HEK293 (cell line): ENCODE data around the gene POLD2.

ENCODE experiments used
- CTCF ChIA-PET: fragments of 350-600 bp; formaldehyde crosslinking; extraction: SDS; loops from one replicate; lab custom pipeline; 2021; ENCODE audit warnings: antibody characterized with exemption; lab: Yijun Ruan, JAX
- POLR2A ChIA-PET: fragments of 300-600 bp; formaldehyde crosslinking; extraction: SDS; loops from one replicate; lab custom pipeline; 2020; ENCODE audit warnings: antibody characterized with exemption, inconsistent platforms; lab: Yijun Ruan, JAX
- H3K27ac ChIP-seq: fragments of 200-500 bp; sonication (Bioruptor generic); 2 replicates; pipeline ENCODE4 v1.5.1; 2014; ENCODE audit warnings: low read depth, low read length, control low read depth, inconsistent platforms; ENCODE audit errors: extremely low read depth
- H3K36me3 ChIP-seq, 2 experiments: fragments of 200-500 bp in 1 of 2; sonication (Bioruptor generic) in 1 of 2; 1 replicate in 1 of 2; 2 replicates in 1 of 2; pipeline ENCODE4 v1.5.1; 2014 to 2017; ENCODE audit warnings: inconsistent platforms in 2 of 2, low read length in 2 of 2; ENCODE audit not compliant: control insufficient read depth in 2 of 2, insufficient read depth in 1 of 2
- H3K4me1 ChIP-seq: fragments of 200-500 bp; sonication (Bioruptor generic); 2 replicates; pipeline ENCODE4 v1.5.1; 2014; ENCODE audit warnings: mild to moderate bottlenecking, low read length, inconsistent platforms; ENCODE audit not compliant: control insufficient read depth, insufficient read depth
- H3K4me3 ChIP-seq: 2 replicates; pipeline ENCODE4 v1.5.1; 2011; ENCODE audit warnings: low read depth, mild to moderate bottlenecking, control low read depth, low read length, moderate library complexity
- H3K9me3 ChIP-seq: fragments of 200-500 bp; sonication (Bioruptor generic); 2 replicates; pipeline ENCODE4 v1.5.1; 2014; ENCODE audit warnings: low read depth, low read length, inconsistent platforms; ENCODE audit not compliant: control insufficient read depth, insufficient read depth
- GLIS1 ChIP-seq: fragments of 450-650 bp; formaldehyde crosslinking; IDR thresholded peaks from 2 replicates; pipeline ENCODE4 v1.5.1; 2016; ENCODE audit warnings: missing biosample characterization, missing genetic modification characterization
- PRDM2 ChIP-seq: fragments of 450-650 bp; formaldehyde crosslinking; IDR thresholded peaks from 2 replicates; pipeline ENCODE4 v1.5.1; 2016; ENCODE audit warnings: missing biosample characterization, missing genetic modification characterization, borderline replicate concordance
- SP7 ChIP-seq: fragments of 450-650 bp; formaldehyde crosslinking; IDR thresholded peaks from 2 replicates; pipeline ENCODE4 v1.5.1; 2016; ENCODE audit warnings: missing biosample characterization, missing genetic modification characterization
- ZNF10 ChIP-seq: fragments of 450-650 bp; formaldehyde crosslinking; IDR thresholded peaks from 2 replicates; pipeline ENCODE4 v1.5.1; 2017; ENCODE audit warnings: missing biosample characterization, missing genetic modification characterization
- ZNF114 ChIP-seq: fragments of 450-650 bp; formaldehyde crosslinking; IDR thresholded peaks from 2 replicates; pipeline ENCODE4 v1.5.0; 2017; ENCODE audit warnings: missing biosample characterization, missing genetic modification characterization
- ZNF133 ChIP-seq: fragments of 450-650 bp; formaldehyde crosslinking; IDR thresholded peaks from 2 replicates; pipeline ENCODE4 v1.5.1; 2016; ENCODE audit warnings: missing biosample characterization, missing genetic modification characterization
- ZNF157 ChIP-seq: fragments of 450-650 bp; formaldehyde crosslinking; IDR thresholded peaks from 2 replicates; pipeline ENCODE4 v1.5.1; 2016; ENCODE audit warnings: missing biosample characterization, missing genetic modification characterization
- ZNF16 ChIP-seq: fragments of 450-650 bp; formaldehyde crosslinking; IDR thresholded peaks from 2 replicates; pipeline ENCODE4 v1.5.1; 2016; ENCODE audit warnings: low read depth, missing biosample characterization, missing genetic modification characterization
- ZNF19 ChIP-seq: fragments of 450-650 bp; formaldehyde crosslinking; IDR thresholded peaks from 2 replicates; pipeline ENCODE4; 2016; ENCODE audit warnings: missing biosample characterization, missing genetic modification characterization, low read depth
- ZNF2 ChIP-seq: fragments of 450-650 bp; formaldehyde crosslinking; IDR thresholded peaks from 2 replicates; pipeline ENCODE4 v1.5.1; 2016; ENCODE audit warnings: missing biosample characterization, missing genetic modification characterization
- ZNF214 ChIP-seq: fragments of 450-650 bp; formaldehyde crosslinking; IDR thresholded peaks from 2 replicates; pipeline ENCODE4 v1.5.1; 2017; ENCODE audit warnings: missing biosample characterization, mild to moderate bottlenecking, missing genetic modification characterization, borderline replicate concordance
- ZNF223 ChIP-seq: fragments of 450-650 bp; formaldehyde crosslinking; IDR thresholded peaks from 2 replicates; pipeline ENCODE4 v1.5.1; 2016; ENCODE audit warnings: missing biosample characterization, missing genetic modification characterization
- ZNF24 ChIP-seq: fragments of 450-650 bp; formaldehyde crosslinking; IDR thresholded peaks from 2 replicates; pipeline ENCODE4 v1.5.1; 2016; ENCODE audit warnings: missing biosample characterization, missing genetic modification characterization
- ZNF292 ChIP-seq: fragments of 450-650 bp; formaldehyde crosslinking; IDR thresholded peaks from 2 replicates; pipeline ENCODE4 v1.5.1; 2016; ENCODE audit warnings: low read depth, missing biosample characterization, missing genetic modification characterization, borderline replicate concordance
- ZNF624 ChIP-seq: fragments of 450-650 bp; formaldehyde crosslinking; IDR thresholded peaks from 2 replicates; pipeline ENCODE4 v1.5.1; 2017; ENCODE audit warnings: missing biosample characterization, missing genetic modification characterization
- ZNF626 ChIP-seq: fragments of 450-650 bp; sonication (Bioruptor Pico); formaldehyde crosslinking; IDR thresholded peaks from 2 replicates; pipeline ENCODE4 v1.5.1; 2018; ENCODE audit warnings: missing biosample characterization, missing genetic modification characterization, inconsistent platforms
- TF ChIP-seq, protein P1 (sequence below): fragments of 450-650 bp; formaldehyde crosslinking; optimal IDR thresholded peaks from 2 replicates; pipeline ENCODE3; 2016; ENCODE audit warnings: missing biosample characterization, mild to moderate bottlenecking, missing genetic modification characterization
- TF ChIP-seq, protein P2 (sequence below): sonication (generic); formaldehyde crosslinking; IDR thresholded peaks from 2 replicates; pipeline ENCODE4 v1.8.1; 2022; ENCODE audit warnings: mild to moderate bottlenecking, moderate library complexity, missing genetic modification reagents

Gene POLD2

DNA sequence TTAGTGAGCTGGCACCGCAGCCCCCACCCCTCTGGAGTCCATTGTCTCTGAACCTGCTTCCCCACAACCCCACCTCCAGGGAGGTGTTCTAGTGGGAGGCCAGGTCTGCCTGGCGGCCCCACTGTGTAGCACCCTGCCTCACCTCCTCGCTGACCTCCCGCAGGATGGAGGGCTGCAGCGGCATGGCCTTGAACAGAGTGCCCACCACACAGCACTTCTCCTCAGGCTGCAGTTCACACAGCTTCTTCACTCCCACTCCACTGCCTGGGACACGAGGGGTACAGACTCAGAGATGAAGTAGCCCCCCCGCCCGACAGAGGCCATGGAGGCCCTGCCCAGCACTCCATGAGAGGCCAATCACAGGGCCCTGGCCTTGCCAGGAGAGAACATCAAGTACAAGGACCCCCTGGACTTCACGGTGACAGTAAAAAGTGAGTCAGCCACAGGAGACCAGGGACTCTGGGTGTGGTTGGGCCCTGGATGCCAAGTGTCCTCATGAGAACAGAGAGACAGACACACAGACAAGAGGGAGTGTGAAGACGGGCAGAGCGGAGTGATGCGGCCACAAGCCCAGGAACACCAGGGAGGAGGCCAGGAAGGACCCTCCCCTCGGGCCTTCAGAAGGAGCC, 5.4 kb downstream of the POLD2 start:
- ChIA-PET POLR2A (no interaction called here), CTCF (no interaction called here)
- H3K4me3 ChIP-seq, result no peak overlapping the region
- no peaks in the 10 kb centered on the region for H3K9me3 ChIP-seq
- H3K27ac ChIP-seq, result no peak overlapping the region
- peaks cover 12 to 75% of the 10 kb centered on the region in 2 experiments for H3K36me3 ChIP-seq
- TF ChIP-seq ZNF114 (tag by site-specific recombination) (no peak), ZNF292 (tag by site-specific recombination) (no peak), GLIS1 (peak; percentile 69)
- H3K4me1 ChIP-seq, result no peaks in the 10 kb centered on the region

GRCh38 chr7:44116789-44117666, 6.3 kb downstream of the POLD2 start:
- Histone ChIP-seq H3K9me3 (no peaks in the 10 kb centered on the region), H3K27ac (no peak overlapping the region)
- TF ChIP-seq, protein P1, sequence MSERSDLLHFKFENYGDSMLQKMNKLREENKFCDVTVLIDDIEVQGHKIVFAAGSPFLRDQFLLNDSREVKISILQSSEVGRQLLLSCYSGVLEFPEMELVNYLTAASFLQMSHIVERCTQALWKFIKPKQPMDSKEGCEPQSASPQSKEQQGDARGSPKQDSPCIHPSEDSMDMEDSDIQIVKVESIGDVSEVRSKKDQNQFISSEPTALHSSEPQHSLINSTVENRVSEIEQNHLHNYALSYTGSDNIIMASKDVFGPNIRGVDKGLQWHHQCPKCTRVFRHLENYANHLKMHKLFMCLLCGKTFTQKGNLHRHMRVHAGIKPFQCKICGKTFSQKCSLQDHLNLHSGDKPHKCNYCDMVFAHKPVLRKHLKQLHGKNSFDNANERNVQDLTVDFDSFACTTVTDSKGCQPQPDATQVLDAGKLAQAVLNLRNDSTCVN (tag by site-specific recombination), result no peak
- TF ChIP-seq ZNF10 (tag by site-specific recombination) (no peak), SP7 (tag by site-specific recombination) (no peak), ZNF214 (tag by site-specific recombination) (no peak), ZNF223 (tag by site-specific recombination) (no peak), PRDM2 (tag by site-specific recombination) (no peak), ZNF24 (tag by site-specific recombination) (no peak), ZNF16 (no peak), ZNF624 (tag by site-specific recombination) (no peak), ZNF133 (no peak), ZNF157 (no peak), ZNF19 (tag by site-specific recombination) (no peak), ZNF2 (tag by site-specific recombination) (no peak), ZNF626 (tag by site-specific recombination) (no peak)
- TF ChIP-seq, protein P2, sequence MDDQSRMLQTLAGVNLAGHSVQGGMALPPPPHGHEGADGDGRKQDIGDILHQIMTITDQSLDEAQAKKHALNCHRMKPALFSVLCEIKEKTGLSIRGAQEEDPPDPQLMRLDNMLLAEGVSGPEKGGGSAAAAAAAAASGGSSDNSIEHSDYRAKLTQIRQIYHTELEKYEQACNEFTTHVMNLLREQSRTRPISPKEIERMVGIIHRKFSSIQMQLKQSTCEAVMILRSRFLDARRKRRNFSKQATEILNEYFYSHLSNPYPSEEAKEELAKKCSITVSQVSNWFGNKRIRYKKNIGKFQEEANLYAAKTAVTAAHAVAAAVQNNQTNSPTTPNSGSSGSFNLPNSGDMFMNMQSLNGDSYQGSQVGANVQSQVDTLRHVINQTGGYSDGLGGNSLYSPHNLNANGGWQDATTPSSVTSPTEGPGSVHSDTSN (CRISPR knock-in tag), result no peak
- TF ChIP-seq, all 188 proteins: peak for 0
- no peaks in the 10 kb centered on the region for H3K4me1 ChIP-seq
- H3K36me3 ChIP-seq, result peaks cover 12 to 74% of the 10 kb centered on the region in 2 experiments
- ChIA-PET CTCF (no interaction called here), POLR2A (interaction anchor here (0.9 kb wide), 1 partner anchor 12 kb away, joined by 3 read pairs; no protein-coding TSS in a partner anchor)
- H3K4me3 ChIP-seq, result no peak overlapping the region
